ENCODE measurements around the gene CAMK1D. TPM values are rescaled to one million over a fixed set of nuclear protein-coding genes. Genes with fewer than 3 reads are reported as not detected.

Gene CAMK1D
- polyA plus RNA-seq, 1 of the 3 experiments (the other 2 are of a cell fraction), result 4.1 TPM

- no peaks in the 10 kb centered on the region for H3K9me2 ChIP-seq
- no peak overlapping the region for H2AFZ ChIP-seq (ENCODE audit: low read depth)
- no peak overlapping the region for H3K9ac ChIP-seq
- CTCF ChIA-PET, result interaction anchor here (1.2 kb wide), 1 partner anchor 13 kb away, joined by 4 read pairs; no protein-coding TSS in a partner anchor
- no peaks in the 10 kb centered on the region for H3K27me3 ChIP-seq (ENCODE audit: insufficient read depth)
- no peak overlapping the region for H3K4me2 ChIP-seq
- no peak overlapping the region for H3K27ac ChIP-seq (ENCODE audit: low read depth in 2 of 2, low read length in 1 of 2)
- no peaks in the 10 kb centered on the region for H4K20me1 ChIP-seq (ENCODE audit: insufficient read depth)
- POLR2A ChIA-PET, result interaction anchor here (0.6 kb wide), 1 partner anchor 15 kb away, joined by 5 read pairs; no protein-coding TSS in a partner anchor
- H3K9me3 ChIP-seq, result no peaks in the 10 kb centered on the region
- WGBS (ENCODE audit: low lambda C conversion rate), result 89% methylated on average over 3 of the region's 3 CpGs
- H3K79me2 ChIP-seq (ENCODE audit: insufficient read depth), result no peaks in the 10 kb centered on the region
- H3K4me3 ChIP-seq (ENCODE audit: low read depth in 2 of 2, low read length in 1 of 2), result no peak overlapping the region
- DNase-seq, result no peak
- H3K36me3 ChIP-seq (replicated peaks in 1 of 2; ENCODE audit: control insufficient read depth in 1 of 2, insufficient read depth in 2 of 2, low read length in 1 of 2), result no peaks in the 10 kb centered on the region
- peaks cover 16% of the 10 kb centered on the region for H3F3A ChIP-seq (replicated peaks; ENCODE audit: insufficient read depth)
- TF ChIP-seq CHD2 (IDR thresholded peaks at IDR 0.05; ENCODE audit: low read length, partially characterized antibody) (no peak), SMC3 (IDR thresholded peaks at IDR 0.05; ENCODE audit: low read depth, low read length) (no peak), CTCF (IDR thresholded peaks at IDR 0.05) (peak; percentile 8; the same call in 1 of the 2 replicates), TAF1 (IDR thresholded peaks at IDR 0.05; ENCODE audit: borderline replicate concordance, low read depth, low read length) (no peak)
- no peaks in the 10 kb centered on the region; a peak in 1 of 4 replicates for H3K4me1 ChIP-seq (ENCODE audit: control insufficient read depth in 1 of 2, insufficient read depth in 2 of 2, low read depth in 1 of 2, low read length in 1 of 2)
Measured at GRCh38 chr10:12344375-12345110, 4.8 kb upstream of the CAMK1D start.

- Histone ChIP-seq H3K4me3 (ENCODE audit: low read depth in 2 of 2, low read length in 1 of 2) (no peak overlapping the region), H3K4me2 (no peak overlapping the region), H3K9ac (no peak overlapping the region), H4K20me1 (ENCODE audit: insufficient read depth) (0 out of 2 replicates have a peak, but pooled peaks cover 3% of the 10 kb centered on the region), H2AFZ (ENCODE audit: low read depth) (no peak overlapping the region), H3K4me1 (ENCODE audit: control insufficient read depth in 1 of 2, insufficient read depth in 2 of 2, low read depth in 1 of 2, low read length in 1 of 2) (peaks cover 0 to 10% of the 10 kb centered on the region in 2 experiments; a peak in 1 of 4 replicates), H3K36me3 (replicated peaks in 1 of 2; ENCODE audit: control insufficient read depth in 1 of 2, insufficient read depth in 2 of 2, low read length in 1 of 2) (no peaks in the 10 kb centered on the region), H3K9me2 (no peaks in the 10 kb centered on the region), H3K79me2 (ENCODE audit: insufficient read depth) (no peaks in the 10 kb centered on the region), H3K9me3 (no peaks in the 10 kb centered on the region), H3K27me3 (ENCODE audit: insufficient read depth) (no peaks in the 10 kb centered on the region), H3F3A (replicated peaks; ENCODE audit: insufficient read depth) (peaks cover 16% of the 10 kb centered on the region), H3K27ac (ENCODE audit: low read depth in 2 of 2, low read length in 1 of 2) (no peak overlapping the region)
- 85% methylated on average over 10 of the region's 10 CpGs for WGBS (ENCODE audit: low lambda C conversion rate)
- POLR2A ChIA-PET, result no interaction called here
- no peak for TF ChIP-seq PBX3 (IDR thresholded peaks at IDR 0.05)
- DNase-seq, result no peak
- CTCF ChIA-PET, result interaction anchor here (1.1 kb wide), 1 partner anchor 82 kb away, joined by 4 read pairs; no protein-coding TSS in a partner anchor
Measured at GRCh38 chr10:12346707-12347106, 2.6 kb upstream of the CAMK1D start.

Measured in SK-N-SH (cell line).